ENCODE results near the gene ABI3BP. TPM values are rescaled to one million over a fixed set of nuclear protein-coding genes. Genes with fewer than 3 reads are reported as not detected.
"Not testable (repeated sequence)": the region's sequence is repeated elsewhere in the genome, so short reads cannot be mapped to it uniquely, and the experiment has no call there.

The ABI3BP gene
- total and polyA plus RNA-seq, 4 donors = 5.4 to 49.5 (median 39.3) TPM

DNA sequence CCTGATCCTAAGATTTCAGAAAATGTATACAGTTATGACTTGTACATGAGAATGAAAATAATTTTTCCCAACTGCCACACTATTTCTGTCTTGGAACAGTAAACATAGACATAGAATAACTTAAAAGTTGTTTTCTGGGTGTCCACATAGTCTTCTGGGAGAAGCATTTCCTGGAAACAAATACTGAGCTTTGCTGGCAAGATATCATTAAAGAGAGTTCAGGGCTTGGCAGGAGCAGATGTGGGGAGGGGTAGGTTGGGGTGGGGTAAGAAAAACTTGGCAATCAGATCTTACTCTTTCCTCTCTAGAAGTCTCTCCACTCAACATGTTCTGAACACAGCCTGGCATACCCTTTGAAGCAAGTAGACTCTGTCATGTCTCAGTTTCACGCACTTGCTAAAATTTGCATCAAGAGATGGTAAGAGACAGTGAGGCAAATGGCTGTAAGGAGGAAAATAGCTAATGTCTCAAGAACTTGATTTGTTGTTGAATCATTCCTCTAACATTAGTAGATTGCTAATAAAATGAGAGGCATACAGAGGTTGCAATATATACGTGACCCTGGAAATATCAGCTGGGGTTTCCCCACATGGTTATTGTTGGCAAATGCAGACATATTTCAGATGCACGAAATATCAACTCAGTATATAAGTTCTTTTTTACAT, 27.3 kb upstream of the ABI3BP start:
- WGBS (ENCODE audit: insufficient coverage) = no CpG with 5 or more reads among the region's 3 CpGs
- no peak overlapping the region for H3K27ac ChIP-seq (ENCODE audit: low read depth, low read length)
- no peaks in the 10 kb centered on the region for H3K36me3 ChIP-seq (ENCODE audit: control insufficient read depth, insufficient read depth, low read length)
- no peak overlapping the region for H3K4me3 ChIP-seq (ENCODE audit: low read depth, low read length)
- peak in 1 of 6 donors; percentile 65 for DNase-seq (ENCODE audit: low read depth in 4 of 6, low spot score in 6 of 6)
- no peaks in the 10 kb centered on the region for H3K27me3 ChIP-seq (ENCODE audit: control insufficient read depth, insufficient read depth, low read length)
- H3K4me1 ChIP-seq (ENCODE audit: control insufficient read depth, insufficient read depth, low read length) = no peaks in the 10 kb centered on the region
- H3K9me3 ChIP-seq (ENCODE audit: control insufficient read depth, insufficient read depth, low read length) = no peaks in the 10 kb centered on the region

- H3K27me3 ChIP-seq (ENCODE audit: control insufficient read depth, insufficient read depth, low read length) = no peaks in the 10 kb centered on the region
- no peaks in the 10 kb centered on the region for H3K36me3 ChIP-seq (ENCODE audit: control insufficient read depth, insufficient read depth, low read length)
- no peaks in the 10 kb centered on the region for H3K9me3 ChIP-seq (ENCODE audit: control insufficient read depth, insufficient read depth, low read length)
- WGBS (ENCODE audit: insufficient coverage) = no CpG with 5 or more reads among the region's 1 CpG
- H3K27ac ChIP-seq (ENCODE audit: low read depth, low read length) = no peak overlapping the region
- no peak for DNase-seq (ENCODE audit: low read depth in 4 of 6, low spot score in 6 of 6)
- H3K4me1 ChIP-seq (ENCODE audit: control insufficient read depth, insufficient read depth, low read length) = no peaks in the 10 kb centered on the region
- H3K4me3 ChIP-seq (ENCODE audit: low read depth, low read length) = no peak overlapping the region
Observed at GRCh38 chr3:101017017-101017416, 23.8 kb upstream of the ABI3BP start.

GRCh38 chr3:101012312-101012711, 19.1 kb upstream of the ABI3BP start:
- not testable (repeated sequence) for H3K4me1 ChIP-seq (ENCODE audit: control insufficient read depth, insufficient read depth, low read length); H3K27ac ChIP-seq (ENCODE audit: low read depth, low read length); H3K27me3 ChIP-seq (ENCODE audit: control insufficient read depth, insufficient read depth, low read length); H3K9me3 ChIP-seq (ENCODE audit: control insufficient read depth, insufficient read depth, low read length); DNase-seq (ENCODE audit: low read depth in 4 of 6, low spot score in 6 of 6); H3K36me3 ChIP-seq (ENCODE audit: control insufficient read depth, insufficient read depth, low read length); H3K4me3 ChIP-seq (ENCODE audit: low read depth, low read length)
- WGBS (ENCODE audit: insufficient coverage) = no CpG with 5 or more reads among the region's 9 CpGs

DNA sequence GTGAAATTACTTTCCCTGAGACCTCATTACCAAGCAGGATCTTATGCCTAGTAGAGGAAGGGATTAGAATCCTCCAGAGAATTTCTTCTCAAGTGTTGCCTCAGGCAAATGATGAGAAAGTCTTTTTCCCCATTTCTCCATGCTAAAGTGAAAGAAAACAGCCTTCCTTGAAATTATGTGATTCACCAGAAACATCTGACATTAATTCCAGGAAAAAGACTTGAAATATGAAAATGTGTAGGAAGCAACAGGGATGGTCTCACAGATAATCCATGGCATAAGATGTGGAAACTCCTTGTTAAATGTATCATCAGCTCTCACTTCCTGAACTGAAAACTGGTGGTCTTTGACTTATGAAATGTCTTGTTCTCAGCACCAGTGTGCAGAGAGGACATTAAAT, 17.9 kb upstream of the ABI3BP start:
- Histone ChIP-seq H3K27me3 (ENCODE audit: control insufficient read depth, insufficient read depth, low read length) (no peaks in the 10 kb centered on the region), H3K4me3 (ENCODE audit: low read depth, low read length) (no peak overlapping the region), H3K27ac (ENCODE audit: low read depth, low read length) (no peak overlapping the region), H3K4me1 (ENCODE audit: control insufficient read depth, insufficient read depth, low read length) (no peaks in the 10 kb centered on the region), H3K9me3 (ENCODE audit: control insufficient read depth, insufficient read depth, low read length) (no peaks in the 10 kb centered on the region), H3K36me3 (ENCODE audit: control insufficient read depth, insufficient read depth, low read length) (no peaks in the 10 kb centered on the region)
- no peak for DNase-seq (ENCODE audit: low read depth in 4 of 6, low spot score in 6 of 6)

DNA sequence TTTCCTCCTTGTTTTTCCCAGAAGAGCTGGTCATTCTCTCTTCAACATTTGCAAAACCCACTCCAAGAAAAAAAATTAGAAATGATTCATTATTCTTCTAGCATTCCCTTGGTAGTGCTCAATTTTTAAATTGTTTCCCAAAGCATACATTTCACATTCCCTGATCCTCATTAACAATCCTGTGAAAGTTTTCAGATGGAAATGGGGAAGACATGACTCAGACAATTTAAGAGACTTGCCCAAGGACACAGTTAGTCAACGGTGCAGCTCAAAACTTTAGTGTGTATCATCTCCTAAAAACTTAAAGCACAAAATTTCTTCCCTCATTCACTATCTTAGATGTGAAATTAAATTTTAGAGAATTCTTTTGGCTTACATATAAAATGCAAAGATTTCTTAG, 17.1 kb upstream of the ABI3BP start:
- Histone ChIP-seq H3K27me3 (ENCODE audit: control insufficient read depth, insufficient read depth, low read length) (no peaks in the 10 kb centered on the region), H3K4me1 (ENCODE audit: control insufficient read depth, insufficient read depth, low read length) (no peaks in the 10 kb centered on the region), H3K9me3 (ENCODE audit: control insufficient read depth, insufficient read depth, low read length) (no peaks in the 10 kb centered on the region), H3K27ac (ENCODE audit: low read depth, low read length) (no peak overlapping the region), H3K4me3 (ENCODE audit: low read depth, low read length) (no peak overlapping the region), H3K36me3 (ENCODE audit: control insufficient read depth, insufficient read depth, low read length) (no peaks in the 10 kb centered on the region)
- WGBS (ENCODE audit: insufficient coverage) = no CpG with 5 or more reads among the region's 1 CpG
- DNase-seq (ENCODE audit: low read depth in 4 of 6, low spot score in 6 of 6) = no peak

DNA sequence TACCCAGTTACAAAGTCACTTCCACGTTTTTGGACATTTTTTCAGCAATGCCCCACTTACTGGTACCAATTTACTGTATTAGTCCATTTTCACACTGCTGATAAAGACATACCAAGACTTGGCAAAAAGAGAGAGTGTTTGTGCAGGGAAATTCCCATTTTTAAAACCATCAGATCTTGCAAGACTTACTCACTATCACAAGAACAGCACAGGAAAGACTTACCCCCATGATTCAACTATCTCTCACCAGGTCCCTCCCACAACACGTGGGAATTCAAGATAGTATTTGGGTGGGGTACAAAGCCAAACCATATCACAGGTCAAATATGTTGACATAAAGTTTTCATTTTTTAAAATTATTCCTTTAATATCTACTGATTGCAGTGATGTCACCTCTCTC, 16.2 kb upstream of the ABI3BP start:
- H3K4me1 ChIP-seq (ENCODE audit: control insufficient read depth, insufficient read depth, low read length) = no peaks in the 10 kb centered on the region
- no peak overlapping the region for H3K27ac ChIP-seq (ENCODE audit: low read depth, low read length)
- no peak overlapping the region for H3K4me3 ChIP-seq (ENCODE audit: low read depth, low read length)
- no peaks in the 10 kb centered on the region for H3K9me3 ChIP-seq (ENCODE audit: control insufficient read depth, insufficient read depth, low read length)
- H3K27me3 ChIP-seq (ENCODE audit: control insufficient read depth, insufficient read depth, low read length) = no peaks in the 10 kb centered on the region
- 29% methylated on average over 1 of the region's 2 CpGs for WGBS (ENCODE audit: insufficient coverage)
- H3K36me3 ChIP-seq (ENCODE audit: control insufficient read depth, insufficient read depth, low read length) = no peaks in the 10 kb centered on the region
- DNase-seq (ENCODE audit: low read depth in 4 of 6, low spot score in 6 of 6) = no peak

GRCh38 chr3:100999160-100999559, 5.9 kb upstream of the ABI3BP start:
- no CpG with 5 or more reads among the region's 2 CpGs for WGBS (ENCODE audit: insufficient coverage)
- H3K4me1 ChIP-seq (ENCODE audit: control insufficient read depth, insufficient read depth, low read length) = no peaks in the 10 kb centered on the region
- no peaks in the 10 kb centered on the region for H3K27me3 ChIP-seq (ENCODE audit: control insufficient read depth, insufficient read depth, low read length)
- H3K9me3 ChIP-seq (ENCODE audit: control insufficient read depth, insufficient read depth, low read length) = no peaks in the 10 kb centered on the region
- no peak overlapping the region for H3K4me3 ChIP-seq (ENCODE audit: low read depth, low read length)
- no peak for DNase-seq (ENCODE audit: low read depth in 4 of 6, low spot score in 6 of 6)
- H3K36me3 ChIP-seq (ENCODE audit: control insufficient read depth, insufficient read depth, low read length) = no peaks in the 10 kb centered on the region
- H3K27ac ChIP-seq (ENCODE audit: low read depth, low read length) = no peak overlapping the region

DNA sequence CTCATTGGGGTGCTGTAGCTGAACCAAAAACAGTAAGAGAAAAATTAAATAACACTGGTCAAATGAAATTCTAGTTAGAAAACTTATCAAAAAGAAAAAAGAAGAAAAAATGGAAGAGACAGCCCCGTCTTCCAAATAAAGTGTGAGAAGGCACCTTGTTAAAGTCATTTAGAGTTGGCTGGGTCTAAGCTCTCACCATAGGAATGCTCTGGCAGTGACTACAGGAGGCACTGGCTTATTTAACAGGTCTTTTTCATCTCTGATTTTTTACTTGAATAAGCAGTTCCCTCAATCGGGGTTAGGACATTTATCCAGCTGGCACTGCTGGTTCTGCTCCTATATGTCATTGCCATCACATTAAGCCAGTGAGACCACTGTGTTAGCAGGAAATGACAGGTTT, 1.6 kb upstream of the ABI3BP start:
- Histone ChIP-seq H3K4me1 (ENCODE audit: control insufficient read depth, insufficient read depth, low read length) (no peaks in the 10 kb centered on the region), H3K36me3 (ENCODE audit: control insufficient read depth, insufficient read depth, low read length) (no peaks in the 10 kb centered on the region), H3K9me3 (ENCODE audit: control insufficient read depth, insufficient read depth, low read length) (no peaks in the 10 kb centered on the region), H3K27me3 (ENCODE audit: control insufficient read depth, insufficient read depth, low read length) (no peaks in the 10 kb centered on the region), H3K27ac (ENCODE audit: low read depth, low read length) (no peak overlapping the region), H3K4me3 (ENCODE audit: low read depth, low read length) (no peak overlapping the region)
- WGBS (ENCODE audit: insufficient coverage) = 100% methylated on average over 1 of the region's 2 CpGs
- no peak for DNase-seq (ENCODE audit: low read depth in 4 of 6, low spot score in 6 of 6)

GRCh38 chr3:100994187-100994586, 966 bp upstream of the ABI3BP start:
- DNase-seq (ENCODE audit: low read depth in 4 of 6, low spot score in 6 of 6) = no peak
- no peaks in the 10 kb centered on the region for H3K4me1 ChIP-seq (ENCODE audit: control insufficient read depth, insufficient read depth, low read length)
- no peak overlapping the region for H3K4me3 ChIP-seq (ENCODE audit: low read depth, low read length)
- H3K27ac ChIP-seq (ENCODE audit: low read depth, low read length) = no peak overlapping the region
- H3K9me3 ChIP-seq (ENCODE audit: control insufficient read depth, insufficient read depth, low read length) = no peaks in the 10 kb centered on the region
- no peaks in the 10 kb centered on the region for H3K36me3 ChIP-seq (ENCODE audit: control insufficient read depth, insufficient read depth, low read length)
- no CpG with 5 or more reads among the region's 5 CpGs for WGBS (ENCODE audit: insufficient coverage)
- H3K27me3 ChIP-seq (ENCODE audit: control insufficient read depth, insufficient read depth, low read length) = no peaks in the 10 kb centered on the region

DNA sequence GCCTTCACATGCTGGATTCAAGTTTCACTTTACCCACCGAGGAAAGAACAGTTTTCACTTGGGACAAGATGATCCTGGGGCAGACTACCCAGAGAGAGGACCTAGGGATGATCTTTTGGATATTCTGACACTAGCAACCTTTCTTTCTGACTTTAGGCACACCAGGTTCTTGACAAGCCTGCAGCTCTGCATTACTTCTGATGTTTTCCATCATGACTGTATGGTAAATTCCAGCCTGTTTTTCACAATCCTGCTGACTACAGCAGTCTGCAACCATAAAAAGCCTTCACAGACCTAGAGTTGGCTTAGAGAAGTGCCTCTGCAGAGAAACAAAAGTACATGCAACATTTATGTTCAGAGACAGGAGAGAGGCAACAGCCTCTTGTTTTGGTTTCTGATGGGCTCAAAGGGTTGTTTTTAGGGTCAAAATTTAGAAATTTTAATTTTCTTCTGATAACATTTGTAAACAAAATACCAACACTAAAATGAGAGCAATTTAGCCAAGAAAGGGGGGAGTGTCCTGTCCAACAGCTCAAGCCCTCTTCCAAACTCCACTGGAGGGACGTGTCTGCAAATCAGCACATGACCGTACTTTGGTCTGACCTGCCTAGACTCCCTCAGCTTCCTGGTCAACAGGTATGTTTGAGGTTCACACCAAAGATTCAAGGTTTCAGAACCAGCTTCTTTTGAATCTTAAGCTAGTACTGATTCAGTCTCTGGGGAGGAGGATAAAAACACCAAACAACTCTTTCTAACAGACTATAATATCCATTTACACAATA, 799 bp downstream of the ABI3BP start:
- H3K4me3 ChIP-seq (ENCODE audit: low read depth, low read length) = peak overlapping the region; percentile 26
- H3K36me3 ChIP-seq (ENCODE audit: control insufficient read depth, insufficient read depth, low read length) = no peaks in the 10 kb centered on the region
- H3K27me3 ChIP-seq (ENCODE audit: control insufficient read depth, insufficient read depth, low read length) = no peaks in the 10 kb centered on the region
- 43% methylated on average over 1 of the region's 3 CpGs for WGBS (ENCODE audit: insufficient coverage)
- no peaks in the 10 kb centered on the region for H3K9me3 ChIP-seq (ENCODE audit: control insufficient read depth, insufficient read depth, low read length)
- H3K27ac ChIP-seq (ENCODE audit: low read depth, low read length) = peak overlapping the region; percentile 77
- no peaks in the 10 kb centered on the region for H3K4me1 ChIP-seq (ENCODE audit: control insufficient read depth, insufficient read depth, low read length)
- DNase-seq (ENCODE audit: low read depth in 4 of 6, low spot score in 6 of 6) = peak in 1 of 6 donors; percentile 42

Data from spinal cord (tissue), 10 donors.